IMR-90 (cell line): Measurements from ENCODE around the gene KMT2D. TPM values are rescaled to one million over a fixed set of nuclear protein-coding genes. Genes with fewer than 3 reads are reported as not detected.

Source experiments
- ATAC-seq: fragments of 200-7000 bp; cut with Tn5 transposase; 2 replicates; pipeline ENCODE4 v1.9.1; 2020; ENCODE audit warnings: low read depth, mild to moderate bottlenecking, moderate library complexity
- BruUV-seq: library from RNA; stranded (reverse); fragments of 400-500 nt; replicated peaks from 2 replicates; lab custom pipeline; 2021; lab: Mats Ljungman, UMichigan
- CTCF ChIA-PET: fragments of 300-600 bp; formaldehyde crosslinking; extraction: SDS; loops from one replicate; lab custom pipeline; 2021; ENCODE audit warnings: antibody characterized with exemption; lab: Yijun Ruan, JAX
- POLR2A ChIA-PET: fragments of 300-600 bp; sonication (Branson Sonifier 250); formaldehyde crosslinking; loops from one replicate; lab custom pipeline; 2022; ENCODE audit warnings: antibody characterized with exemption; ENCODE audit not compliant: unreplicated experiment; lab: Charles Lee
- DNase-seq: peaks from one replicate; pipeline ENCODE4 v3.0.0; 2013
- H2AFZ ChIP-seq: replicated peaks from 2 replicates; pipeline ENCODE3; 2013; ENCODE audit warnings: low read length, mild to moderate bottlenecking; ENCODE audit not compliant: poor library complexity
- H2AK5ac ChIP-seq: 2 replicates; pipeline ENCODE4 v1.6.1; 2013; ENCODE audit warnings: low read depth, low read length, inconsistent platforms
- H2AK9ac ChIP-seq: replicated peaks from 2 replicates; pipeline ENCODE3; 2013; ENCODE audit warnings: mild to moderate bottlenecking, low read depth, low read length, moderate library complexity; ENCODE audit not compliant: poor library complexity
- H2BK120ac ChIP-seq: 2 replicates; pipeline ENCODE4 v1.6.1; 2013; ENCODE audit warnings: low read depth, low read length, inconsistent platforms
- H2BK15ac ChIP-seq: 3 replicates; pipeline ENCODE4 v1.6.1; 2013; ENCODE audit warnings: low read depth, low read length, inconsistent platforms
- H2BK20ac ChIP-seq: 2 replicates; pipeline ENCODE4 v1.6.1; 2013; ENCODE audit warnings: low read depth, mild to moderate bottlenecking, inconsistent platforms, low read length, moderate library complexity
- H2BK5ac ChIP-seq: 2 replicates; pipeline ENCODE4 v1.6.1; 2013; ENCODE audit warnings: mild to moderate bottlenecking, low read depth, low read length, inconsistent platforms; ENCODE audit not compliant: poor library complexity, severe bottlenecking
- H3K14ac ChIP-seq: replicated peaks from 2 replicates; pipeline ENCODE4 v1.6.1; 2013; ENCODE audit warnings: low read depth, low read length, inconsistent platforms
- H3K18ac ChIP-seq: 2 replicates; pipeline ENCODE4 v1.6.1; 2013; ENCODE audit warnings: low read depth, low read length, control low read depth
- H3K23ac ChIP-seq: 2 replicates; pipeline ENCODE4 v1.6.1; 2013; ENCODE audit warnings: low read depth, low read length, inconsistent platforms
- H3K27ac ChIP-seq: 2 replicates; pipeline ENCODE4 v1.5.1; 2013; ENCODE audit warnings: mild to moderate bottlenecking, control low read depth, low read length; ENCODE audit not compliant: insufficient read depth
- H3K27me3 ChIP-seq: 2 replicates; pipeline ENCODE4 v1.6.1; 2013; ENCODE audit warnings: low read length; ENCODE audit not compliant: control insufficient read depth, insufficient read depth
- H3K36me3 ChIP-seq: 2 replicates; pipeline ENCODE4 v1.6.1; 2013; ENCODE audit warnings: low read length, mixed read lengths; ENCODE audit not compliant: control insufficient read depth, insufficient read depth
- H3K4ac ChIP-seq: 2 replicates; pipeline ENCODE4 v1.6.1; 2013; ENCODE audit warnings: low read depth, low read length, inconsistent platforms
- H3K4me1 ChIP-seq: 2 replicates; pipeline ENCODE4 v1.6.1; 2013; ENCODE audit warnings: low read length, mixed read lengths; ENCODE audit not compliant: control insufficient read depth, insufficient read depth
- H3K4me2 ChIP-seq: 2 replicates; pipeline ENCODE4 v1.6.1; 2013; ENCODE audit warnings: low read depth, mild to moderate bottlenecking, control low read depth, low read length, moderate library complexity
- H3K4me3 ChIP-seq: 2 replicates; pipeline ENCODE4 v1.5.1; 2013; ENCODE audit warnings: low read depth, mild to moderate bottlenecking, control low read depth, low read length, moderate library complexity; ENCODE audit not compliant: insufficient read depth
- H3K56ac ChIP-seq: 2 replicates; pipeline ENCODE4 v1.6.1; 2013; ENCODE audit warnings: low read length, inconsistent platforms; ENCODE audit not compliant: insufficient read depth; ENCODE audit errors: extremely low read depth
- H3K79me1 ChIP-seq, 2 experiments: 2 replicates each; pipeline ENCODE4 v1.6.1; 2013; ENCODE audit warnings: low read length in 2 of 2, inconsistent platforms in 1 of 2, low read depth in 1 of 2
- H3K9ac ChIP-seq: 2 replicates; pipeline ENCODE4 v1.6.1; 2013; ENCODE audit warnings: low read depth, low read length, control low read depth
- H3K9me1 ChIP-seq: 2 replicates; pipeline ENCODE4 v1.6.1; 2013; ENCODE audit warnings: low read length, inconsistent platforms; ENCODE audit not compliant: insufficient read depth
- H3K9me3 ChIP-seq: 2 replicates; pipeline ENCODE4 v1.6.1; 2013; ENCODE audit warnings: low read length; ENCODE audit not compliant: control insufficient read depth, insufficient read depth
- H4K20me1 ChIP-seq: 2 replicates; pipeline ENCODE4 v1.6.1; 2013; ENCODE audit warnings: low read length, inconsistent platforms; ENCODE audit not compliant: insufficient read depth
- H4K5ac ChIP-seq: 2 replicates; pipeline ENCODE4 v1.6.1; 2013; ENCODE audit warnings: mild to moderate bottlenecking, low read depth, low read length, control low read depth
- H4K8ac ChIP-seq, 2 experiments: 2 replicates each; pipeline ENCODE4 v1.6.1; 2013; ENCODE audit warnings: low read depth in 2 of 2, low read length in 2 of 2, control low read depth in 1 of 2, inconsistent platforms in 1 of 2
- H4K91ac ChIP-seq: 2 replicates; pipeline ENCODE4 v1.6.1; 2013; ENCODE audit warnings: low read depth, low read length, inconsistent platforms; ENCODE audit not compliant: insufficient read depth
- BHLHE40 ChIP-seq: fragments of 150-350 bp; IDR thresholded peaks from 2 replicates; pipeline ENCODE4 v1.6.1; 2016; ENCODE audit warnings: mild to moderate bottlenecking, low read depth, low read length
- CEBPB ChIP-seq: IDR thresholded peaks from 2 replicates; pipeline ENCODE4 v1.6.1; 2012; ENCODE audit warnings: low read depth, low read length, improper control_type of control experiment
- CHD1 ChIP-seq: IDR thresholded peaks from 2 replicates; pipeline ENCODE4 v1.6.1; 2012; ENCODE audit warnings: low read depth, low read length, improper control_type of control experiment
- FOS ChIP-seq: fragments of 150-350 bp; IDR thresholded peaks from 2 replicates; pipeline ENCODE4 v1.6.1; 2016; ENCODE audit warnings: low read depth, low read length
- MAFK ChIP-seq: IDR thresholded peaks from 2 replicates; pipeline ENCODE4 v1.6.1; 2012; ENCODE audit warnings: low read depth, low read length, improper control_type of control experiment
- MAZ ChIP-seq: IDR thresholded peaks from 2 replicates; pipeline ENCODE4 v1.6.1; 2012; ENCODE audit warnings: low read depth, mild to moderate bottlenecking, low read length, improper control_type of control experiment, moderate library complexity, borderline replicate concordance
- MXI1 ChIP-seq: IDR thresholded peaks from 2 replicates; pipeline ENCODE4 v1.6.1; 2012; ENCODE audit warnings: low read depth, mild to moderate bottlenecking, low read length, moderate library complexity, borderline replicate concordance
- NFE2L2 ChIP-seq: fragments of 150-350 bp; IDR thresholded peaks from 2 replicates; pipeline ENCODE4 v1.6.1; 2016; ENCODE audit warnings: low read depth, mild to moderate bottlenecking, low read length
- POLR2A ChIP-seq: IDR thresholded peaks from 2 replicates; pipeline ENCODE4 v1.6.1; 2012; ENCODE audit warnings: mild to moderate bottlenecking, low read depth, low read length
- RAD21 ChIP-seq: IDR thresholded peaks from 2 replicates; pipeline ENCODE4 v1.6.1; 2012; ENCODE audit warnings: low read length, improper control_type of control experiment
- RCOR1 ChIP-seq: IDR thresholded peaks from 2 replicates; pipeline ENCODE4 v1.6.1; 2012; ENCODE audit warnings: mild to moderate bottlenecking, low read length, improper control_type of control experiment; ENCODE audit not compliant: insufficient replicate concordance
- RFX5 ChIP-seq: IDR thresholded peaks from 2 replicates; pipeline ENCODE4 v1.8.0; 2012; ENCODE audit warnings: low read depth, mild to moderate bottlenecking, low read length, moderate library complexity
- SMC3 ChIP-seq: fragments of 150-350 bp; IDR thresholded peaks from 2 replicates; pipeline ENCODE4 v1.6.1; 2016; ENCODE audit warnings: low read depth, mild to moderate bottlenecking, antibody characterized with exemption, low read length, moderate library complexity
- WGBS, 2 experiments: methylation state at CpG; one replicate each; pipeline versions ENCODE4 v1.1.5 to v1.1.7; 2013; ENCODE audit warnings: missing lambda C conversion rate in 2 of 2; ENCODE audit not compliant: insufficient read length in 1 of 2; ENCODE audit errors: extremely low coverage in 2 of 2; 5-methylcytosine and 5-hydroxymethylcytosine counted together
- dilution Hi-C: fragments of 300-500 bp; cut with HindIII; formaldehyde crosslinking; loops from one replicate; pipeline ENCODE4 v1.14.3; 2018; ENCODE audit warnings: low sequenced_read_pairs; ENCODE audit not compliant: unreplicated experiment
- in situ Hi-C: fragments of 300-500 bp; cut with MboI; formaldehyde crosslinking; loops from 3 replicates; pipeline ENCODE4 v1.14.3; 2019; ENCODE audit warnings: low sequenced_read_pairs, inconsistent platforms, mixed read lengths
- intact Hi-C: fragments of 100-400 bp; cut with micrococcal nuclease; formaldehyde crosslinking; loops from 2 replicates; pipeline ENCODE4 v1.10.0; 2022
- polyA plus RNA-seq, 3 experiments: library from polyadenylated mRNA; depleted of rRNA; stranded (reverse); fragments of >200 nt; gene quantifications; 2 replicates each; pipeline ENCODE4 v1.2.3, GENCODE V29; 2012; ENCODE audit warnings: low replicate concordance in 1 of 3
- total RNA-seq: library from RNA; depleted of rRNA; stranded (reverse); fragments of >200 nt; gene quantifications from 2 replicates; pipeline ENCODE4 v1.2.3, GENCODE V29; 2012
- TF ChIP-seq, protein P1 (sequence below): fragments of 150-350 bp; IDR thresholded peaks from 2 replicates; pipeline ENCODE4 v1.6.1; 2016; ENCODE audit warnings: low read depth, mild to moderate bottlenecking, low read length, moderate library complexity, borderline replicate concordance
- TF ChIP-seq, protein P2 (sequence below): conservative IDR thresholded peaks from 2 replicates; pipeline ENCODE4 v1.5.1; 2012; ENCODE audit warnings: mild to moderate bottlenecking, low read depth, low read length, improper control_type of control experiment

KMT2D gene
- total and polyA plus RNA-seq, 2 of the 4 experiments (the other 2 are of a cell fraction), result 6.6 to 25.2 TPM

DNA sequence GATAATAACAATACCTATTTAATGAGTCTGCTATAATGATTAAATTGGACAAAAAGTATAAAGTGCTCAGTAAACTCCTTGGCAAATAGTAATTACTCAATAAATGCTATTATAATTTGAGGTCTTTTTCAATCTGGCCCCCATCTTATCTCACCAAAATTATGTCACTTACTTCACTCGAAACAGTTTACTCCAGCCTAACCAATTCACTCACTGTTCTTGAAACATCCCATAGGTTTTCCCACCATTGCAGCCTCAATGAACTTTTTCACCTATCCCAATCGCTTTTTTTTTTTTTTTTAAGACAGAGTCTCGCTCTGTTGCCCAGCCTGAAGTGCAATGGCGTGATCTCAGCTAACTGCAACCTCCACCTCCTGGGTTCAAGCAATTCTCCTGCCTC, 24.6 kb downstream of the KMT2D start:
- TF ChIP-seq NFE2L2 (no peak), SMC3 (no peak), MAFK (no peak), MAZ (no peak), CHD1 (no peak), MXI1 (no peak), BHLHE40 (no peak), POLR2A (no peak), RAD21 (no peak), FOS (no peak), RFX5 (no peak), CEBPB (no peak), RCOR1 (no peak)
- TF ChIP-seq, protein P1, sequence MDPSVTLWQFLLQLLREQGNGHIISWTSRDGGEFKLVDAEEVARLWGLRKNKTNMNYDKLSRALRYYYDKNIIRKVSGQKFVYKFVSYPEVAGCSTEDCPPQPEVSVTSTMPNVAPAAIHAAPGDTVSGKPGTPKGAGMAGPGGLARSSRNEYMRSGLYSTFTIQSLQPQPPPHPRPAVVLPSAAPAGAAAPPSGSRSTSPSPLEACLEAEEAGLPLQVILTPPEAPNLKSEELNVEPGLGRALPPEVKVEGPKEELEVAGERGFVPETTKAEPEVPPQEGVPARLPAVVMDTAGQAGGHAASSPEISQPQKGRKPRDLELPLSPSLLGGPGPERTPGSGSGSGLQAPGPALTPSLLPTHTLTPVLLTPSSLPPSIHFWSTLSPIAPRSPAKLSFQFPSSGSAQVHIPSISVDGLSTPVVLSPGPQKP, result no peak
- TF ChIP-seq, protein P2, sequence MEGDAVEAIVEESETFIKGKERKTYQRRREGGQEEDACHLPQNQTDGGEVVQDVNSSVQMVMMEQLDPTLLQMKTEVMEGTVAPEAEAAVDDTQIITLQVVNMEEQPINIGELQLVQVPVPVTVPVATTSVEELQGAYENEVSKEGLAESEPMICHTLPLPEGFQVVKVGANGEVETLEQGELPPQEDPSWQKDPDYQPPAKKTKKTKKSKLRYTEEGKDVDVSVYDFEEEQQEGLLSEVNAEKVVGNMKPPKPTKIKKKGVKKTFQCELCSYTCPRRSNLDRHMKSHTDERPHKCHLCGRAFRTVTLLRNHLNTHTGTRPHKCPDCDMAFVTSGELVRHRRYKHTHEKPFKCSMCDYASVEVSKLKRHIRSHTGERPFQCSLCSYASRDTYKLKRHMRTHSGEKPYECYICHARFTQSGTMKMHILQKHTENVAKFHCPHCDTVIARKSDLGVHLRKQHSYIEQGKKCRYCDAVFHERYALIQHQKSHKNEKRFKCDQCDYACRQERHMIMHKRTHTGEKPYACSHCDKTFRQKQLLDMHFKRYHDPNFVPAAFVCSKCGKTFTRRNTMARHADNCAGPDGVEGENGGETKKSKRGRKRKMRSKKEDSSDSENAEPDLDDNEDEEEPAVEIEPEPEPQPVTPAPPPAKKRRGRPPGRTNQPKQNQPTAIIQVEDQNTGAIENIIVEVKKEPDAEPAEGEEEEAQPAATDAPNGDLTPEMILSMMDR, result no peak
- H2BK20ac ChIP-seq, result no peak overlapping the region
- no peak overlapping the region for H3K56ac ChIP-seq
- dilution Hi-C loops (no loop called here), intact Hi-C loops (no loop called here), in situ Hi-C loops (no loop called here)
- H2AK9ac ChIP-seq, result no peak overlapping the region
- H3K18ac ChIP-seq, result no peak overlapping the region
- no peak overlapping the region for H4K8ac ChIP-seq
- peaks cover 19% of the 10 kb centered on the region for H4K20me1 ChIP-seq
- H2AK5ac ChIP-seq, result no peak overlapping the region
- H3K4me2 ChIP-seq, result no peak overlapping the region
- no peak for DNase-seq
- H2BK15ac ChIP-seq, result no peak overlapping the region
- H3K23ac ChIP-seq, result no peak overlapping the region
- no TSS peak for BruUV-seq
- no peak overlapping the region for H3K27ac ChIP-seq
- no peaks in the 10 kb centered on the region for H3K9me1 ChIP-seq
- H3K9ac ChIP-seq, result no peak overlapping the region
- no peak for ATAC-seq
- H4K91ac ChIP-seq, result no peak overlapping the region
- no peak overlapping the region for H4K5ac ChIP-seq
- peaks cover 88% of the 10 kb centered on the region for H3K36me3 ChIP-seq
- ChIA-PET POLR2A (no interaction called here), CTCF (interaction anchor here (0.5 kb wide), 1 partner anchor 274 kb away, joined by 5 read pairs; no protein-coding TSS in a partner anchor)
- WGBS, 2 experiments, result 100% methylated on average over 1 of the region's 4 CpGs; no CpG with 5 or more reads in 1 of the 2 experiments
- H2BK5ac ChIP-seq, result no peak overlapping the region
- H2AFZ ChIP-seq, result no peak overlapping the region
- no peak overlapping the region for H3K4me3 ChIP-seq
- H3K4me1 ChIP-seq, result no peaks in the 10 kb centered on the region
- no peaks in the 10 kb centered on the region for H3K9me3 ChIP-seq
- H3K79me1 ChIP-seq, result peaks cover 29 to 43% of the 10 kb centered on the region in 2 experiments
- no peaks in the 10 kb centered on the region for H3K27me3 ChIP-seq
- no peak overlapping the region for H2BK120ac ChIP-seq
- no peak overlapping the region for H3K4ac ChIP-seq
- no peak overlapping the region for H3K14ac ChIP-seq
